Activated CD4-positive, alpha-beta T cell treated with anti-CD3 and anti-CD28 coated beads, Interleukin-2, Interleukin-4, amounts not matched to agents 100 ng/mL and 50 ng/mL, durations not matched to agents 16 hours and 8 hours (primary cell): ENCODE data around the gene PHKG2.

Experiments used
- DNase-seq: peaks from one replicate; pipeline ENCODE4 v3.0.0-alpha.2; 2020; ENCODE audit warnings: low spot score

PHKG2 gene

GRCh38 chr16:30728899-30729672 is 19.1 kb upstream of the PHKG2 start:
- no peak for DNase-seq

DNA sequence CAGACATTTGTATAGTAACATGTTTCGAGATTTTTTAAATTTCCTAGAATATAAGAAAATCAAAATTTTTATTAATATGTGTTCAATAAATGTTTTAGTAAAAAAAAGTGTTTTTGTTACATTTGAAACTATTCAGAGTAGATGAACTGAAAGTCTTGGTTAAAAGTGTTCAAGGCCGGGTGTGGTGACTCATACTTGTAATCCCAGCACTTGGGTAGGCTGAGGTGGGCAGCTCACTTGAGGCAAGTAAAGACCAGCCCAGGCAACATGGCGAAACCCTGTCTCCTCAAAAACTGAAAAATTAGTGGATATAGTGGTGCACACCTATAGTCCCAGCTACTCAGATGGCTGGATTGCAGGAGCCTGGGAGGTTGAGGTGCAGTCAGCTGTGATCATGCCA is 16.8 kb upstream of the PHKG2 start:
- DNase-seq: no peak

GRCh38 chr16:30736995-30737793 is 11.0 kb upstream of the PHKG2 start:
- no peak for DNase-seq

DNA sequence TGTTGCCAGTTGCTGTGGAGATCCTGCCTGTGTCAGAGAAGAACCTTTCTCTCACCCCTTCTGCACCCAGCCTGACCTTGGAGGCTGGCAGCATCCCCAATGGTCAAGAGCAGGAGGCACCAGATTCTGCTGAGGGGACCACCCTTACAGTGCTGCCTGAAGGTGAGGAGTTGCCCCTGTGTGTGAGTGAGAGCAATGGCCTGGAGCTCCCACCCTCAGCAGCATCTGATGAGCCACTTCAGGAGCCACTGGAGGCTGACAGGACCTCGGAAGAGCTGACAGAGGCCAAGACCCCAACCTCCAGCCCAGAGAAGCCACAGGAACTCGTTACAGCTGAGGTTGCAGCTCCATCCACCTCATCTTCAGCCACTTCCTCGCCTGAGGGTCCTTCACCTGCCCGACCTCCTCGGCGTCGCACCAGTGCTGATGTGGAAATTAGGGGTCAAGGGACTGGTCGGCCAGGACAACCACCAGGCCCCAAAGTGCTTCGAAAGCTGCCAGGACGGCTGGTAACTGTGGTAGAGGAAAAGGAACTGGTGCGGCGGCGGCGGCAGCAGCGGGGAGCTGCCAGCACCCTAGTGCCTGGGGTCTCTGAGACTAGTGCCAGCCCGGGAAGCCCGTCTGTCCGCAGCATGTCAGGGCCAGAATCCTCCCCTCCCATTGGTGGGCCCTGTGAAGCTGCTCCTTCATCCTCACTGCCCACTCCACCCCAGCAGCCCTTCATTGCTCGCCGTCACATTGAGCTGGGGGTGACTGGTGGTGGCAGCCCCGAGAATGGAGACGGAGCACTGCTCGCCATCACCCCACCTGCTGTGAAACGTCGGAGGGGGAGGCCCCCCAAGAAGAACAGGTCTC is 10.2 kb upstream of the PHKG2 start:
- DNase-seq: no peak

- no peak for DNase-seq
These were observed 9.0 kb upstream of the PHKG2 start for GRCh38 chr16:30738984-30739951.

GRCh38 chr16:30740364-30741251 is 7.6 kb upstream of the PHKG2 start:
- DNase-seq: peak; percentile 6

- DNase-seq: no peak
These were observed 6.7 kb upstream of the PHKG2 start for GRCh38 chr16:30741461-30741914.

DNA sequence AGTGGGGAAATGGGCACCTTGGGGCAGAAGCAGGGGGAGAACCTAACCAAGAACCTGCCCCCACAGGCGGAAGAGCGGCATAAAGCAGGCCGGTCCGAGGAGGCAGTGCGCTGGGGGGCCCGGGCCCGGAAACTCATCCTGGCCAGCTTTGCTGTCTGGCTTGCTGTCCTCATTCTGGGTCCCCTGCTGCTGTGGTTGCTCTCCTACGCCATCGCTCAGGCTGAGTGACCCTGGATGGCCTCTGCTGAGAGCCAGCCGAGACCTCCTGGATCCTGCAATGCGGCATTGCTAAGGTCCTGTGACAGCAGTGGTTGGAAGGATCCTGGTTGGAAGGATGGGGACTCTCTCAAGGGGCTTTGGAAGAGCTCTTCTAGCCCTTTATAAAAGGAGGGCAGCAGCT is 4.5 kb upstream of the PHKG2 start:
- DNase-seq: no peak

DNA sequence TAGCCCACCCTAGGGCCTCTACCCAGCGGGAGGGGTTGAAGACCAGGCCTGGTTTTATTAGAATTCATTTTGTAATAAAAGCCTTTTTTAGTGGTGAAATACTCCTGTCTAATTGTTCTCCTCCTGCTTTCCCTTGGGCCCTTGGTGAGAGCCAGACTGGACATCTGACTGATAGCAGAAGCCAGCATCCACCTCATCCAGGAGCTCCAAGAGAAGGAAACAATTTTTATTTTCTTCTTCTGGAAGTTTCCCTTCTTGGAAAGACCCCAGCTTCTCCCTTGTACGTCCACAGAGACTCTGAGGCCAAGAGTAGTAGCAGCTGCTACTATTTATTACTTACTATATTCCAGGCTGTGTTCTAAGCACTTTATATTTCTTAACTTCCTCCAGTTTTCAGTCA is 4.0 kb upstream of the PHKG2 start:
- no peak for DNase-seq

DNA sequence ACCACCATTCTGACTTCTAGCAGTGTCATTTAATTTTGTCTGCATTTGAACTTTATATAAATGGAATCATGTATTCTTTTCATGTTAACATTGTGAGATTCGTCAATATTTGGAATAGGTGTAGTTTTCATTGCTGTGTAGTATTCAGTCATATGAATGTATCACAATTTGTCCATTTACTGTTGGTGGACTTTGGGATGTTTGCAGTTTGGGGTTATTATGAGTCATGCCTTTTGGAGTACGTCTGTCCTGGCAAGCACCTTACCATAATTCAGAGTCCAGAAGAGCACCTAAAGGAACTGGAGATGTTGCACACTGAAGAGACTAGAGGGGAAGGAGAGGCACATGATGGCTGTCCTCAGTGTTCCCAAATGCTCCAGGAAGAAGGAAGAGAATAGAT is 3.1 kb upstream of the PHKG2 start:
- no peak for DNase-seq

GRCh38 chr16:30746638-30747175 is 1.5 kb upstream of the PHKG2 start:
- DNase-seq: no peak

DNA sequence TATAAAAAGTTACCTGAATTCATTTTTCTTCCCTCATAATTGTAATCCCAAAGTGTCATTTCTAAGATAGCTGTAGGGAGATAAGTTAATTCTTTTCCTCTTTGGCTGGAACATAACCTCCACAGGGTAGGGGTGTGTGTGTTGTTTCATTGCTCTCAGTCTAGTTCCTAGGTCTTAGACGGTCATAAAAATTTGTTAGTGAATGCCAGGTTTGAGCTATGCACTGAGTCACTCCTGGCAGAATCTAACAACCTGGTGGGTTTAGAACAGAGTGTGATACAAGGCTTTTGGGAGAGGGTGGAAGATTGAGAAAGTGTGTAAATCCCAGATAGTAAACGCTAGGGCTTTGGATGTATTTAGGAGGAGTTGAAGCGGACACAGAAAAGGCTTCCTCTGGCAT is 894 bp upstream of the PHKG2 start:
- DNase-seq: no peak

GRCh38 chr16:30748634-30749445 is 615 bp downstream of the PHKG2 start:
- no peak for DNase-seq

GRCh38 chr16:30750201-30750600 is 2.0 kb downstream of the PHKG2 start:
- no peak for DNase-seq

GRCh38 chr16:30750876-30751465 is 2.7 kb downstream of the PHKG2 start:
- DNase-seq: no peak

GRCh38 chr16:30753596-30753995 is 5.4 kb downstream of the PHKG2 start:
- no peak for DNase-seq

DNA sequence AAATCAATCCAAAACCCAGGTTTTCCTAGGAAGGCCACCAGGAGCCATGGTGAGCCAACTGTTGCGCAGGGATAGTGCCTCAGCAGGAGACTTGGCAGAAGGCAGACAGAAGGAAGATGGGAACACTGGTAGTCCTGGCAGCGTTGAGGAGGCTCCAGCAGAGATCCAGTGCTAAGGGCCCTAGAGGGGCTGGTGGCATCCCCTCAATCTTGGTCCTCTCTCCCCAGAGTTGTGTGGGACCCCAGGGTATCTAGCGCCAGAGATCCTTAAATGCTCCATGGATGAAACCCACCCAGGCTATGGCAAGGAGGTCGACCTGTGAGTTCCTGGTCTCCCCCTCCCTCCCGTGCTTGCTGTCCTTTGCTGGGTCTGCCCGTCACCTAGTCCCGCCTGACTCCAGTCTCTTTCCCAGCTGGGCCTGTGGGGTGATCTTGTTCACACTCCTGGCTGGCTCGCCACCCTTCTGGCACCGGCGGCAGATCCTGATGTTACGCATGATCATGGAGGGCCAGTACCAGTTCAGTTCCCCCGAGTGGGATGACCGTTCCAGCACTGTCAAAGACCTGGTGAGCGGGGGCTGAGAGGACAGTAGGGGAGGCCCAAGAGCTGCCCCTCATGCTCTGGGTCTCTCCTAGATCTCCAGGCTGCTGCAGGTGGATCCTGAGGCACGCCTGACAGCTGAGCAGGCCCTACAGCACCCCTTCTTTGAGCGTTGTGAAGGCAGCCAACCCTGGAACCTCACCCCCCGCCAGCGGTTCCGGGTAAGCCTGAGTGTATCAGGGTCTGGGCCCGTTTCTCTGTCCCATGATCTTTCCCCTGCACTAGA is 7.9 kb downstream of the PHKG2 start:
- DNase-seq: no peak

DNA sequence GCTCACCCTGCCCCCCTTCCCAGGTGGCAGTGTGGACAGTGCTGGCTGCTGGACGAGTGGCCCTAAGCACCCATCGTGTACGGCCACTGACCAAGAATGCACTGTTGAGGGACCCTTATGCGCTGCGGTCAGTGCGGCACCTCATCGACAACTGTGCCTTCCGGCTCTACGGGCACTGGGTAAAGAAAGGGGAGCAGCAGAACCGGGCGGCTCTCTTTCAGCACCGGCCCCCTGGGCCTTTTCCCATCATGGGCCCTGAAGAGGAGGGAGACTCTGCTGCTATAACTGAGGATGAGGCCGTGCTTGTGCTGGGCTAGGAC is 8.5 kb downstream of the PHKG2 start:
- no peak for DNase-seq
